Neural cell (in vitro differentiated cells): Measurements from ENCODE around the gene LPAR1. TPM values are rescaled to one million over a fixed set of nuclear protein-coding genes. Genes with fewer than 3 reads are reported as not detected.

Experiments
- H2AFZ ChIP-seq: fragments of 200-600, 300-800 bp; sonication (generic), shearing (Covaris generic); 2 replicates; pipeline ENCODE4 v1.6.0; 2014; ENCODE audit warnings: low read depth, mild to moderate bottlenecking, antibody characterized with exemption, low read length, moderate library complexity
- H3F3A ChIP-seq: fragments of 200-600 bp; shearing (Covaris generic); 2 replicates; pipeline ENCODE4 v1.6.1; 2016; ENCODE audit warnings: mild to moderate bottlenecking, moderate library complexity, mixed read lengths, antibody characterized with exemption, low read length; ENCODE audit not compliant: insufficient read depth, poor library complexity, severe bottlenecking
- H3K27ac ChIP-seq: fragments of 200-600, 300-800 bp; sonication (generic), shearing (Covaris generic); 2 replicates; pipeline ENCODE4 v1.5.1; 2014; ENCODE audit warnings: mild to moderate bottlenecking, low read length, moderate library complexity
- H3K27me3 ChIP-seq: fragments of 300-800, 200-600 bp; sonication (generic), shearing (Covaris generic); 2 replicates; pipeline ENCODE4 v1.6.0; 2014; ENCODE audit warnings: mild to moderate bottlenecking, low read depth, low read length, moderate library complexity; ENCODE audit not compliant: insufficient read depth
- H3K36me3 ChIP-seq: fragments of 300-800, 200-600 bp; sonication (generic), shearing (Covaris generic); 2 replicates; pipeline ENCODE4 v1.5.1; 2014; ENCODE audit warnings: mild to moderate bottlenecking, antibody characterized with exemption, low read length, moderate library complexity; ENCODE audit not compliant: insufficient read depth
- H3K4me2 ChIP-seq: fragments of 300-800, 200-600 bp; sonication (generic), shearing (Covaris generic); 2 replicates; pipeline ENCODE4 v1.6.0; 2014; ENCODE audit warnings: mild to moderate bottlenecking, low read length
- H3K4me3 ChIP-seq: fragments of 300-800, 200-600 bp; sonication (generic), shearing (Covaris generic); 2 replicates; pipeline ENCODE4 v1.5.1; 2014; ENCODE audit warnings: mild to moderate bottlenecking, low read length, moderate library complexity
- H3K79me2 ChIP-seq: fragments of 200-600 bp; shearing (Covaris generic); replicated peaks from 2 replicates; pipeline ENCODE4 v1.6.0; 2014; ENCODE audit warnings: mild to moderate bottlenecking, low read length, moderate library complexity; ENCODE audit not compliant: insufficient read depth
- H3K9ac ChIP-seq: fragments of 300-800, 200-600 bp; sonication (generic), shearing (Covaris generic); 2 replicates; pipeline ENCODE4 v1.6.1; 2016; ENCODE audit warnings: mild to moderate bottlenecking, low read length, mixed read lengths
- H3K9me2 ChIP-seq: fragments of 200-600 bp; shearing (Covaris generic); 2 replicates; pipeline ENCODE4 v1.6.1; 2016; ENCODE audit warnings: mild to moderate bottlenecking, low read length, mixed read lengths; ENCODE audit not compliant: insufficient read depth
- H3K9me3 ChIP-seq: fragments of 200-600, 300-800 bp; sonication (generic), shearing (Covaris generic); 2 replicates; pipeline ENCODE4 v1.6.1; 2016; ENCODE audit warnings: mild to moderate bottlenecking, mixed run types, low read length, moderate library complexity, mixed read lengths
- H4K20me1 ChIP-seq: fragments of 200-600 bp; shearing (Covaris generic); 2 replicates; pipeline ENCODE4 v1.6.1; 2016; ENCODE audit warnings: mild to moderate bottlenecking, mixed run types; ENCODE audit not compliant: insufficient read depth
- EP300 ChIP-seq: fragments of 450-650 bp; conservative IDR thresholded peaks from 2 replicates; pipeline ENCODE4 v1.6.1; 2014; ENCODE audit warnings: antibody characterized with exemption, mild to moderate bottlenecking, moderate library complexity; ENCODE audit not compliant: poor library complexity, severe bottlenecking
- EZH2 ChIP-seq: fragments of 200-600, 300-800 bp; shearing (Covaris generic), sonication (generic); IDR thresholded peaks from 2 replicates; pipeline ENCODE4 v1.6.1; 2014; ENCODE audit warnings: antibody characterized with exemption, low read length, borderline replicate concordance, mild to moderate bottlenecking; ENCODE audit not compliant: insufficient read depth, poor library complexity, severe bottlenecking
- MXI1 ChIP-seq: fragments of 450-650 bp; conservative IDR thresholded peaks from 2 replicates; pipeline ENCODE4 v1.6.1; 2014; ENCODE audit warnings: antibody characterized with exemption, mild to moderate bottlenecking; ENCODE audit not compliant: poor library complexity, severe bottlenecking
- POLR2AphosphoS5 ChIP-seq: IDR thresholded peaks from 2 replicates; pipeline ENCODE4 v1.6.1; 2012
- RAD21 ChIP-seq: fragments of 450-650 bp; conservative IDR thresholded peaks from 2 replicates; pipeline ENCODE4 v1.6.1; 2014; ENCODE audit warnings: antibody characterized with exemption, mild to moderate bottlenecking, moderate library complexity
- SMC3 ChIP-seq: fragments of 450-650 bp; conservative IDR thresholded peaks from 2 replicates; pipeline ENCODE4 v1.6.1; 2014; ENCODE audit warnings: antibody characterized with exemption, mild to moderate bottlenecking, moderate library complexity; ENCODE audit not compliant: poor library complexity
- TAF1 ChIP-seq: IDR thresholded peaks from 2 replicates; pipeline ENCODE4 v1.6.1; 2012; ENCODE audit warnings: low read depth
- polyA plus RNA-seq: library from polyadenylated mRNA; depleted of rRNA; stranded (reverse); fragments of >200 nt; gene quantifications from 2 replicates; pipeline ENCODE4 v1.2.3, GENCODE V29; 2014
- TF ChIP-seq, protein P1 (sequence below): fragments of 450-650 bp; IDR thresholded peaks from 2 replicates; pipeline ENCODE4 v1.5.1; 2014; ENCODE audit warnings: antibody characterized with exemption, mild to moderate bottlenecking, moderate library complexity; ENCODE audit not compliant: poor library complexity, severe bottlenecking
- TF ChIP-seq, protein P2 (sequence below): IDR thresholded peaks from 2 replicates; pipeline ENCODE4 v1.6.1; 2012; ENCODE audit warnings: borderline replicate concordance

Gene LPAR1
- polyA plus RNA-seq, 1 donor from 2014 or later = 0.54 TPM

DNA sequence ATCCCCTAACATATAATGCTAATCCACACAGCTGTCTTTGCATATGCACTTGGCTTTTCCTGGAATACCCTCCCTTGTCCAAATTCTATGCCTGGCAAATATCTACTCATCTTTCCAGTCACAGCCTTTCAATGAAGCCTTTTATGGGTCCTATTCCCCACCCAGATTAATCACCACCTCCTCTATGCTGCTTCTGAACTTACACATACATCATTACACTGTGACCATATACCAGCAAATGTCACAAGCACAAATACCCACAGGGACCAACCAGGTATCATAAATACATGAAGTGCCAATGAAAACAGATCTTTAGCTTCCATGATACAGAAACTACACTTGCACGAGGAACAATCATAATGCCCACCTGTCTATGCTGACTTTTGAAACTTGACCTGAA lies 22.3 kb downstream of the LPAR1 start:
- no peak overlapping the region for H3K4me3 ChIP-seq
- H4K20me1 ChIP-seq = no peaks in the 10 kb centered on the region
- no peaks in the 10 kb centered on the region for H3K27me3 ChIP-seq
- H3K9ac ChIP-seq = no peak overlapping the region
- no peak overlapping the region for H2AFZ ChIP-seq
- H3K79me2 ChIP-seq = no peaks in the 10 kb centered on the region
- TF ChIP-seq EP300 (no peak), TAF1 (no peak), POLR2AphosphoS5 (no peak), MXI1 (no peak), EZH2 (no peak), SMC3 (no peak)
- TF ChIP-seq, protein P1, sequence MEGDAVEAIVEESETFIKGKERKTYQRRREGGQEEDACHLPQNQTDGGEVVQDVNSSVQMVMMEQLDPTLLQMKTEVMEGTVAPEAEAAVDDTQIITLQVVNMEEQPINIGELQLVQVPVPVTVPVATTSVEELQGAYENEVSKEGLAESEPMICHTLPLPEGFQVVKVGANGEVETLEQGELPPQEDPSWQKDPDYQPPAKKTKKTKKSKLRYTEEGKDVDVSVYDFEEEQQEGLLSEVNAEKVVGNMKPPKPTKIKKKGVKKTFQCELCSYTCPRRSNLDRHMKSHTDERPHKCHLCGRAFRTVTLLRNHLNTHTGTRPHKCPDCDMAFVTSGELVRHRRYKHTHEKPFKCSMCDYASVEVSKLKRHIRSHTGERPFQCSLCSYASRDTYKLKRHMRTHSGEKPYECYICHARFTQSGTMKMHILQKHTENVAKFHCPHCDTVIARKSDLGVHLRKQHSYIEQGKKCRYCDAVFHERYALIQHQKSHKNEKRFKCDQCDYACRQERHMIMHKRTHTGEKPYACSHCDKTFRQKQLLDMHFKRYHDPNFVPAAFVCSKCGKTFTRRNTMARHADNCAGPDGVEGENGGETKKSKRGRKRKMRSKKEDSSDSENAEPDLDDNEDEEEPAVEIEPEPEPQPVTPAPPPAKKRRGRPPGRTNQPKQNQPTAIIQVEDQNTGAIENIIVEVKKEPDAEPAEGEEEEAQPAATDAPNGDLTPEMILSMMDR = no peak
- TF ChIP-seq, protein P2, sequence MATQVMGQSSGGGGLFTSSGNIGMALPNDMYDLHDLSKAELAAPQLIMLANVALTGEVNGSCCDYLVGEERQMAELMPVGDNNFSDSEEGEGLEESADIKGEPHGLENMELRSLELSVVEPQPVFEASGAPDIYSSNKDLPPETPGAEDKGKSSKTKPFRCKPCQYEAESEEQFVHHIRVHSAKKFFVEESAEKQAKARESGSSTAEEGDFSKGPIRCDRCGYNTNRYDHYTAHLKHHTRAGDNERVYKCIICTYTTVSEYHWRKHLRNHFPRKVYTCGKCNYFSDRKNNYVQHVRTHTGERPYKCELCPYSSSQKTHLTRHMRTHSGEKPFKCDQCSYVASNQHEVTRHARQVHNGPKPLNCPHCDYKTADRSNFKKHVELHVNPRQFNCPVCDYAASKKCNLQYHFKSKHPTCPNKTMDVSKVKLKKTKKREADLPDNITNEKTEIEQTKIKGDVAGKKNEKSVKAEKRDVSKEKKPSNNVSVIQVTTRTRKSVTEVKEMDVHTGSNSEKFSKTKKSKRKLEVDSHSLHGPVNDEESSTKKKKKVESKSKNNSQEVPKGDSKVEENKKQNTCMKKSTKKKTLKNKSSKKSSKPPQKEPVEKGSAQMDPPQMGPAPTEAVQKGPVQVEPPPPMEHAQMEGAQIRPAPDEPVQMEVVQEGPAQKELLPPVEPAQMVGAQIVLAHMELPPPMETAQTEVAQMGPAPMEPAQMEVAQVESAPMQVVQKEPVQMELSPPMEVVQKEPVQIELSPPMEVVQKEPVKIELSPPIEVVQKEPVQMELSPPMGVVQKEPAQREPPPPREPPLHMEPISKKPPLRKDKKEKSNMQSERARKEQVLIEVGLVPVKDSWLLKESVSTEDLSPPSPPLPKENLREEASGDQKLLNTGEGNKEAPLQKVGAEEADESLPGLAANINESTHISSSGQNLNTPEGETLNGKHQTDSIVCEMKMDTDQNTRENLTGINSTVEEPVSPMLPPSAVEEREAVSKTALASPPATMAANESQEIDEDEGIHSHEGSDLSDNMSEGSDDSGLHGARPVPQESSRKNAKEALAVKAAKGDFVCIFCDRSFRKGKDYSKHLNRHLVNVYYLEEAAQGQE = no peak
- no peaks in the 10 kb centered on the region for H3F3A ChIP-seq
- no peaks in the 10 kb centered on the region for H3K36me3 ChIP-seq
- H3K9me3 ChIP-seq = no peaks in the 10 kb centered on the region
- H3K27ac ChIP-seq = no peak overlapping the region
- H3K4me2 ChIP-seq = no peak overlapping the region
- no peaks in the 10 kb centered on the region for H3K9me2 ChIP-seq

DNA sequence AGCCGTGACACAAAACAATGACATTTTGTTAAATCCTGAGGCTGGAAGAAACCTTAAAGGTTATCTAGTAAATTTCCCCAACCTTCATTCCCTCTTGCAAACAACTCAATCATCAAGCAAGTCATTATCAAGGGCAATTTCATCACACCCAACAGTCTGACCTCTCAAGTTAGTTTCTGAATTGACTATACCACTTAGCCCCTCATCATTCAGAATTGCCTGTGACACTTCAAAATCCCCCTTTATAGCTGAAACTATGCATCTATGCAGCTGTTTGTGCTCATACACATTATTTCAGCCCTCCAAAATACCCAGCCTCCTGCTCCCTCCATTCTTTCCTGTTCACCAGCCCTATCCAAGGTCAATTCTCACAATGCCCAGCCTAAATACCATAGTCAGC lies 24.6 kb downstream of the LPAR1 start:
- Histone ChIP-seq H3K27me3 (no peaks in the 10 kb centered on the region), H3K9me3 (no peaks in the 10 kb centered on the region), H3K27ac (no peak overlapping the region), H3K4me2 (no peak overlapping the region), H3K9me2 (no peaks in the 10 kb centered on the region), H2AFZ (no peak overlapping the region), H3K36me3 (no peaks in the 10 kb centered on the region), H3K9ac (no peak overlapping the region), H3K79me2 (no peaks in the 10 kb centered on the region), H4K20me1 (no peaks in the 10 kb centered on the region), H3K4me3 (no peak overlapping the region), H3F3A (no peaks in the 10 kb centered on the region)
- no peak for TF ChIP-seq POLR2AphosphoS5
- TF ChIP-seq EP300 = no peak
- TF ChIP-seq TAF1 = no peak
- no peak for TF ChIP-seq MXI1
- TF ChIP-seq, protein P1 = no peak
- TF ChIP-seq, protein P2 = no peak
- no peak for TF ChIP-seq SMC3
- no peak for TF ChIP-seq EZH2
- TF ChIP-seq RAD21 = no peak
